ENCODE results near the gene TRAPPC2.

GRCh38 chrX:13693341-13693961 is 41.0 kb downstream of the TRAPPC2 start:
- TF ChIP-seq JUND (CRISPR knock-in tag; IDR thresholded peaks at IDR 0.05) (no peak), YY1 (IDR thresholded peaks at IDR 0.05; ENCODE audit: insufficient read depth, insufficient replicate concordance, low read depth, low read length) (no peak), HOXA7 (CRISPR knock-in tag; IDR thresholded peaks at IDR 0.05) (no peak), ZNF280B (CRISPR knock-in tag; IDR thresholded peaks at IDR 0.05; ENCODE audit: borderline replicate concordance) (no peak), ZFP36L1 (CRISPR knock-in tag; IDR thresholded peaks at IDR 0.05) (no peak), KDM4B (CRISPR knock-in tag; IDR thresholded peaks at IDR 0.05) (no peak), NR2F1 (CRISPR knock-in tag; IDR thresholded peaks at IDR 0.05) (no peak), ATF3 (CRISPR knock-in tag; IDR thresholded peaks at IDR 0.05) (no peak), SIN3A (IDR thresholded peaks at IDR 0.05; ENCODE audit: borderline replicate concordance, low read depth, low read length) (no peak), POLR2AphosphoS2 (IDR thresholded peaks at IDR 0.05; ENCODE audit: low read depth, low read length) (no peak), CREB1 (IDR thresholded peaks at IDR 0.05) (no peak), CREB1 (CRISPR knock-in tag; IDR thresholded peaks at IDR 0.05) (no peak), PLSCR1 (CRISPR knock-in tag; IDR thresholded peaks at IDR 0.05; ENCODE audit: borderline replicate concordance) (no peak)
- TF ChIP-seq, protein P1, sequence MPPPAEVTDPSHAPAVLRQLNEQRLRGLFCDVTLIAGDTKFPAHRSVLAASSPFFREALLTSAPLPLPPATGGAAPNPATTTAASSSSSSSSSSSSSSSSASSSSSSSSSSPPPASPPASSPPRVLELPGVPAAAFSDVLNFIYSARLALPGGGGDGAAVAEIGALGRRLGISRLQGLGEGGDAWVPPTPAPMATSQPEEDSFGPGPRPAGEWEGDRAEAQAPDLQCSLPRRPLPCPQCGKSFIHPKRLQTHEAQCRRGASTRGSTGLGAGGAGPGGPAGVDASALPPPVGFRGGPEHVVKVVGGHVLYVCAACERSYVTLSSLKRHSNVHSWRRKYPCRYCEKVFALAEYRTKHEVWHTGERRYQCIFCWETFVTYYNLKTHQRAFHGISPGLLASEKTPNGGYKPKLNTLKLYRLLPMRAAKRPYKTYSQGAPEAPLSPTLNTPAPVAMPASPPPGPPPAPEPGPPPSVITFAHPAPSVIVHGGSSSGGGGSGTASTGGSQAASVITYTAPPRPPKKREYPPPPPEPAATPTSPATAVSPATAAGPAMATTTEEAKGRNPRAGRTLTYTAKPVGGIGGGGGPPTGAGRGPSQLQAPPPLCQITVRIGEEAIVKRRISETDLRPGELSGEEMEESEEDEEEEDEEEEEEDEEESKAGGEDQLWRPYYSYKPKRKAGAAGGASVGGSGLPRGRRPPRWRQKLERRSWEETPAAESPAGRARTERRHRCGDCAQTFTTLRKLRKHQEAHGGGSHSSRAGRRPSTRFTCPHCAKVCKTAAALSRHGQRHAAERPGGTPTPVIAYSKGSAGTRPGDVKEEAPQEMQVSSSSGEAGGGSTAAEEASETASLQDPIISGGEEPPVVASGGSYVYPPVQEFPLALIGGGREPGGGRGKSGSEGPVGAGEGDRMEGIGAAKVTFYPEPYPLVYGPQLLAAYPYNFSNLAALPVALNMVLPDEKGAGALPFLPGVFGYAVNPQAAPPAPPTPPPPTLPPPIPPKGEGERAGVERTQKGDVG (CRISPR knock-in tag; IDR thresholded peaks at IDR 0.05; ENCODE audit: borderline replicate concordance), result no peak
- TF ChIP-seq, protein P2, sequence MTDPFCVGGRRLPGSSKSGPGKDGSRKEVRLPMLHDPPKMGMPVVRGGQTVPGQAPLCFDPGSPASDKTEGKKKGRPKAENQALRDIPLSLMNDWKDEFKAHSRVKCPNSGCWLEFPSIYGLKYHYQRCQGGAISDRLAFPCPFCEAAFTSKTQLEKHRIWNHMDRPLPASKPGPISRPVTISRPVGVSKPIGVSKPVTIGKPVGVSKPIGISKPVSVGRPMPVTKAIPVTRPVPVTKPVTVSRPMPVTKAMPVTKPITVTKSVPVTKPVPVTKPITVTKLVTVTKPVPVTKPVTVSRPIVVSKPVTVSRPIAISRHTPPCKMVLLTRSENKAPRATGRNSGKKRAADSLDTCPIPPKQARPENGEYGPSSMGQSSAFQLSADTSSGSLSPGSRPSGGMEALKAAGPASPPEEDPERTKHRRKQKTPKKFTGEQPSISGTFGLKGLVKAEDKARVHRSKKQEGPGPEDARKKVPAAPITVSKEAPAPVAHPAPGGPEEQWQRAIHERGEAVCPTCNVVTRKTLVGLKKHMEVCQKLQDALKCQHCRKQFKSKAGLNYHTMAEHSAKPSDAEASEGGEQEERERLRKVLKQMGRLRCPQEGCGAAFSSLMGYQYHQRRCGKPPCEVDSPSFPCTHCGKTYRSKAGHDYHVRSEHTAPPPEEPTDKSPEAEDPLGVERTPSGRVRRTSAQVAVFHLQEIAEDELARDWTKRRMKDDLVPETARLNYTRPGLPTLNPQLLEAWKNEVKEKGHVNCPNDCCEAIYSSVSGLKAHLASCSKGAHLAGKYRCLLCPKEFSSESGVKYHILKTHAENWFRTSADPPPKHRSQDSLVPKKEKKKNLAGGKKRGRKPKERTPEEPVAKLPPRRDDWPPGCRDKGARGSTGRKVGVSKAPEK (CRISPR knock-in tag; IDR thresholded peaks at IDR 0.05; ENCODE audit: borderline replicate concordance), result no peak
